HG03342 (cell line): ENCODE results near the gene ARFGEF3.
"Not testable (repeated sequence)": the region's sequence is repeated elsewhere in the genome, so short reads cannot be mapped to it uniquely, and the experiment has no call there.

ENCODE experiments used
- ATAC-seq: cut with Tn5 transposase; IDR thresholded peaks from one replicate; pipeline ENCODE4 v1.9.1; 2021; ENCODE audit warnings: mild to moderate bottlenecking, moderate library complexity; ENCODE audit not compliant: unreplicated experiment

ARFGEF3 gene, protein sequence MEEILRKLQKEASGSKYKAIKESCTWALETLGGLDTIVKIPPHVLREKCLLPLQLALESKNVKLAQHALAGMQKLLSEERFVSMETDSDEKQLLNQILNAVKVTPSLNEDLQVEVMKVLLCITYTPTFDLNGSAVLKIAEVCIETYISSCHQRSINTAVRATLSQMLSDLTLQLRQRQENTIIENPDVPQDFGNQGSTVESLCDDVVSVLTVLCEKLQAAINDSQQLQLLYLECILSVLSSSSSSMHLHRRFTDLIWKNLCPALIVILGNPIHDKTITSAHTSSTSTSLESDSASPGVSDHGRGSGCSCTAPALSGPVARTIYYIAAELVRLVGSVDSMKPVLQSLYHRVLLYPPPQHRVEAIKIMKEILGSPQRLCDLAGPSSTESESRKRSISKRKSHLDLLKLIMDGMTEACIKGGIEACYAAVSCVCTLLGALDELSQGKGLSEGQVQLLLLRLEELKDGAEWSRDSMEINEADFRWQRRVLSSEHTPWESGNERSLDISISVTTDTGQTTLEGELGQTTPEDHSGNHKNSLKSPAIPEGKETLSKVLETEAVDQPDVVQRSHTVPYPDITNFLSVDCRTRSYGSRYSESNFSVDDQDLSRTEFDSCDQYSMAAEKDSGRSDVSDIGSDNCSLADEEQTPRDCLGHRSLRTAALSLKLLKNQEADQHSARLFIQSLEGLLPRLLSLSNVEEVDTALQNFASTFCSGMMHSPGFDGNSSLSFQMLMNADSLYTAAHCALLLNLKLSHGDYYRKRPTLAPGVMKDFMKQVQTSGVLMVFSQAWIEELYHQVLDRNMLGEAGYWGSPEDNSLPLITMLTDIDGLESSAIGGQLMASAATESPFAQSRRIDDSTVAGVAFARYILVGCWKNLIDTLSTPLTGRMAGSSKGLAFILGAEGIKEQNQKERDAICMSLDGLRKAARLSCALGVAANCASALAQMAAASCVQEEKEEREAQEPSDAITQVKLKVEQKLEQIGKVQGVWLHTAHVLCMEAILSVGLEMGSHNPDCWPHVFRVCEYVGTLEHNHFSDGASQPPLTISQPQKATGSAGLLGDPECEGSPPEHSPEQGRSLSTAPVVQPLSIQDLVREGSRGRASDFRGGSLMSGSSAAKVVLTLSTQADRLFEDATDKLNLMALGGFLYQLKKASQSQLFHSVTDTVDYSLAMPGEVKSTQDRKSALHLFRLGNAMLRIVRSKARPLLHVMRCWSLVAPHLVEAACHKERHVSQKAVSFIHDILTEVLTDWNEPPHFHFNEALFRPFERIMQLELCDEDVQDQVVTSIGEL (N-terminal part only)

GRCh38 chr6:138161338-138162110 lies at the start of gene ARFGEF3:
Gene ARFGEF3 (plus strand): TSS chr6:138161939. CDS start chr6:138162087, 148 bp downstream.
- peak; percentile 60 for ATAC-seq

DNA sequence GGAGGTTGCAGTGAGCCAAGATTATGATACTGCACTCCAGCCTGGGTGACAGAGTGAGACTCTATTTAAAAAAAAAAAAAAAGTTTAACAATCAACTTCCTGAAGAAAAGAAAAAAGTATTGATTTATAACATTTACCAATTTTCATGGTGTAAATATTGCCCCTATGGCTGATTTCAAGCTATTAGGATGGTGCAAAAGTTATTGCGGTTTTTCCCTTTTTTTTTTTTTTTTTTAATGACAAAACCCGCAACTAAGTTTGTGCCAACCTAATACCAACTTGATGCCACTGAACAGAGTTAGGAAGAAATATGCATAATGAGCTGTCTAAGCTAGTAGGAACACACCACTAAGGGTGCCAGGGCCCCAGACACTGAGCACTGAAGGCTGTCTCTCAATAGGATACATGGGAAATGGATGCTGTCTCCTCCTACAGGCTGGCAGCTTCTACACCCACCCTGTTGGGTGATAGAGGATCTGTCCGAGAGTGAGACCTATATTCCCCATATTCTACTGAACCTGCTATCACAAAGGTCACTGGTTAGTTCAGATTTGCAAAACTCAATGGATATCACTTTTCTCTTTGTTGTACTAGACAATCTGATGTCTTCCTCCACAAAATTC lies 48.0 kb upstream of the ARFGEF3 start:
- ATAC-seq = no peak

- ATAC-seq = no peak
Observed at GRCh38 chr6:138115201-138115600, 46.5 kb upstream of the ARFGEF3 start.

GRCh38 chr6:138115877-138116660 lies 45.7 kb upstream of the ARFGEF3 start:
- ATAC-seq = peak; percentile 75

DNA sequence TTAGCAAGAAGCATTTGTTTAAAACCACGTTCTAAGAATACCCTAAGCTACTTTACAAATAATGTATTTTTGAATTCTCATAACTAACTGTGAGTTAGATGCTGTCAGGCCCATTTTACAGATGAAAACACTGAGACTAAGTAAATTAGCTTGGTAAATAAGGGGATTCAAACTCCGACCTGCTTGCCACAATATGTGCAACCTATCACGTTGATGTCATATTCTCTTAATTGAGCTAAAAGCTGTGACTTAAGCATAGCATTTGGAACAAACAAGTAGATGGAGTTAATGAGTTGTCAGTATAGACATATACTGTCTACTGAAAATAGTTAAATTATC lies 45.1 kb upstream of the ARFGEF3 start:
- ATAC-seq = no peak

DNA sequence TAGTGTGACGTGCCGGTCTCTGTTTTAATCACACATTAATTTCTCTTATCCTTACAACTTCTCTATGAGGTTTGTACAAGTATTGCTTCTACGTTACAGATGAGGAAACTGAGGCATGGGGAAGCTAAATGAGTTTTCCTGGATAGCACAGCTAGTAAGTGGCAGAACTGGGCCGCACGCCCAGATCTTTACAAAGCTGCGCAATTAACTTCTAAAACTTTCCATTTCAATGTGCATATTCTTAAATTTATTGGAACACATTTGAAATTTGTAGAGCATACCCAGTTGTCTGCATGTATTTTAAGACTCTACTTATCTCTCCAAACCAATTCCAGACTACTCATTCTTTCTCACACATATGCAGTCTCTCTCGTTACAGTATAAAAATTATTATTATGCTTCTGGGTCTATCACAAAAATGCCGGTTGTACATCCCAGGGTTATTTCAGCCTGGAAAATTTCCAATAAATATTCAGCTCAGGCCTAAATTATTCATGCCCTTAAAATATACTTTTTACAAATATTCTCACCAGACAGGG lies 44.3 kb upstream of the ARFGEF3 start:
- ATAC-seq = no peak

DNA sequence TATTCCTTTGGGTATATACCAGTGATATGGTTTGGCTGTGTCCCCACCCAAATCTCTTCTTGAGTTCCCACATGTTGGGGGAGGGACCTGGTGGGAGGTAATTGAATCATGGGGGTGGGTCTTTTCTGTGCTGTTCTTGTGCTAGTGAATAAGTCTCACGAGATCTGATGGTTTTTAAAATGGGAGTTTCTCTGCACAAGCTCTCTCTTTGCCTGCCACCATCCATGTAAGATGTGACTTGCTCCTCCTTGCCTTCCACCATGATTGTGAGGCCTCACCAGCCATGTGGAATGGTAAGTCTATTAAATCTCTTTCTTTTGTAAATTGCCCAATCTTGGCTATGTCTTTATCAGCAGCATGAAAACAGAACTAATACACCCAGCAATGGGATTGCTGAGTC lies 42.5 kb upstream of the ARFGEF3 start:
- not testable (repeated sequence) for ATAC-seq

GRCh38 chr6:138119976-138120375 lies 41.8 kb upstream of the ARFGEF3 start:
- ATAC-seq = no peak

- no peak for ATAC-seq
Observed at GRCh38 chr6:138124096-138124495, 37.6 kb upstream of the ARFGEF3 start.

- ATAC-seq = no peak
Observed at GRCh38 chr6:138128096-138128495, 33.6 kb upstream of the ARFGEF3 start.

GRCh38 chr6:138129190-138129589 lies 32.5 kb upstream of the ARFGEF3 start:
- ATAC-seq = no peak

- no peak for ATAC-seq
Observed at GRCh38 chr6:138142806-138143205, 18.9 kb upstream of the ARFGEF3 start.

DNA sequence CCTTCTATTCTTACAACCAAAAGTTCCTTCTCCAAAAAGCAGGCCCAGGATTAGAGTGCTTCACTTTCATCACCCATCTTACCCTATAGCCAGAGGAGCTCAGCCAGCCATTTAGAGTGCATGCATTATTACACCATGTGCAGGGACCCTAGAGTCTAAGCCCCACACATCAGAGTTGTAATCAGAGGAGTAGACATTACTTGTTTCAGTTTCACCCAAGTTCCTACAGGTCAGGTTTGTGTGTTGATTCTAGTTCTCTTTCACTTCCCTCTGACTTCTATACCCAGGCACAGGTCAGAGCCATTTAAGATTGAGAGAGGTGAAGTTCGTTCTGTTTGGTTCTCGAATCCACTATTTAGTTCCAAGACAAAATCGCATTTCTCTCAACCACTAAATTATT lies 16.3 kb upstream of the ARFGEF3 start:
- ATAC-seq = peak; percentile 72

DNA sequence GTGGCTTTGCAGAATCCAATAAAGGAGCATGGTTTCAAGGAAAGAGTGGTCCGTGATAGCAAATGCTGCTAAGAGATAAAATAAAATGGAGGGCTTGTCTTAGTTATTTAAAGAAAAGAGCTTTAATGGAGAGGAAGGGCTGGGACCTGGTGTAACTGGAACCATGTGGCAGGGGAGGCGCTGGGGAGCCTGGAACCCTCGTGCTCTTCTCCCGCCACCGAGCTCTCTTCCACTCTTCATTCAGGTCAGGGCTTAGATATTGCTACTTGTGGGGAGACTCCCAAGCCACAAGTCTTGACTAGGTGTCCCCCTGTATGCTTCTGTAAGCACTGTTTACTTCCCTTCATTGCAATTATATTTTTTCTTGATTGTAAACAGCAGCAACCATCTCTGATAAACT lies 15.2 kb upstream of the ARFGEF3 start:
- ATAC-seq = no peak

GRCh38 chr6:138155443-138155842 lies 6.3 kb upstream of the ARFGEF3 start:
- ATAC-seq = no peak

DNA sequence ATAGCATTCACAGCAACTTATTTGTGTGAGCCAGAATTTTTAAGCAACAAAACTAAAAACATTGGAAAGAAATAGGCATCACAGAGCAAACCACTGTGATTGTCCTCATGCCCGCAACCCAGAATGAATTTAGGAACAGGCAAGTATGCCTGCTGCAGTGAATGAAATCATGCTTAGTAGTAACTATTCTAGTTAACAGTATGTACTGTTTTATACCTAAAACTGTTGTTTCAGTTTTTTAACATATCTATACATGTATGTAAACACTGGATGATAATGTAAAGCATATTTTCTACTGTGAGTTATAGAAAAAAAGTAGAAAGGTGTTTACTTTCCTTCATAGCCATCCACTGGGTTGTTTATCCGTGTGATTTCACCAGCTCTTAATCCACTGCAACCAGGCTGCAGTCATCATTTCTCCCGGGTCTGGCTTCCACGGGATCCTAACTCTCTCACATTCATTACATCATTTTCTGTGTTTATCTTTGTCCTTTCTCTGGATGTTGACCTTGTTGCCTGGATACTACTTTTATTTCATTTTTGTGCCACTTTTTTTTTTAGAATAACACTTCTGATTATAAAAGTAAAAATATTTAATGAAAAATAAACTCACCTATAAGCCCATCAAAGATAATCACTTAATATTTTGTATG lies 3.6 kb upstream of the ARFGEF3 start:
- no peak for ATAC-seq

DNA sequence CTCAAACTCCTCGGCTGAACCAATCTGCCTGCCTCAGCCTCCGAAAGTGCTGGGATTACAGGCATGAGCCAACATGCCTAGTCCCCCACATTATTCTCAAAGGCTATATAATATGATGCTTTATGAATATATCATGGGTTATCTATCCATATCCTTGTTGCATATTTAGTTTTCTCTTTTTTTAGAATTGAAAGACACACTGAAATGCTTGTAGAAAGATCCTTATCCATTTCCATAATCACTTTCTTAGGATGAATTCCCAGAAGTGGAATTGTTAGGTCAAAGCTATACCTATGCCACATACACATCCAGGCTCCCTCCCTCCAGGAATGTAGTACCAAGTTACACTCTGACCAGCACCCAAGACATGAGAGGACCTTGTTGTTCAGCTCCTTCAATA lies 2.5 kb upstream of the ARFGEF3 start:
- no peak for ATAC-seq

- ATAC-seq = no peak
Observed at GRCh38 chr6:138160329-138161087, 1.2 kb upstream of the ARFGEF3 start.
